NCI-H2196 treated with DMSO at 0.1 percent for 48 hours (cell line): ENCODE data around the gene HLA-A.
"Not testable (repeated sequence)": the region's sequence is repeated elsewhere in the genome, so short reads cannot be mapped to it uniquely, and the experiment has no call there.

Experiments
- DNase-seq: peaks from one replicate; lab custom pipeline; 2025; ENCODE audit not compliant: unreplicated experiment; lab: John Stamatoyannopoulos, UW

HLA-A gene

GRCh38 chr6:29942275-29943052 is at the start of gene HLA-A:
HLA-A (plus strand) TSS chr6:29942532; CDS start chr6:29942554, 22 bp downstream.
- peak; percentile 73 for DNase-seq

- DNase-seq = no peak
These were observed 49.6 kb upstream of the HLA-A start for GRCh38 chr6:29892696-29893095.

- no peak for DNase-seq
These were observed 43.1 kb upstream of the HLA-A start for GRCh38 chr6:29899281-29899680.

- DNase-seq = no peak
These were observed 37.0 kb upstream of the HLA-A start for GRCh38 chr6:29905286-29905685.

GRCh38 chr6:29907637-29908340 is 34.5 kb upstream of the HLA-A start:
- no peak for DNase-seq

GRCh38 chr6:29908341-29908662 is 34.0 kb upstream of the HLA-A start:
- no peak for DNase-seq

GRCh38 chr6:29908710-29909109 is 33.6 kb upstream of the HLA-A start:
- no peak for DNase-seq

GRCh38 chr6:29909985-29910384 is 32.3 kb upstream of the HLA-A start:
- DNase-seq = no peak

- DNase-seq = no peak
These were observed 29.5 kb upstream of the HLA-A start for GRCh38 chr6:29912840-29913239.

GRCh38 chr6:29916741-29917140 is 25.6 kb upstream of the HLA-A start:
- peak; percentile 37 for DNase-seq

GRCh38 chr6:29917857-29918256 is 24.5 kb upstream of the HLA-A start:
- DNase-seq = no peak

- DNase-seq = no peak
These were observed 22.6 kb upstream of the HLA-A start for GRCh38 chr6:29919506-29920445.

GRCh38 chr6:29924287-29924686 is 18.0 kb upstream of the HLA-A start:
- DNase-seq = no peak

- DNase-seq = no peak
These were observed 17.6 kb upstream of the HLA-A start for GRCh38 chr6:29924731-29925130.

GRCh38 chr6:29925321-29925720 is 17.0 kb upstream of the HLA-A start:
- no peak for DNase-seq

GRCh38 chr6:29925727-29926412 is 16.5 kb upstream of the HLA-A start:
- DNase-seq = no peak

- peak; percentile 25 for DNase-seq
These were observed 15.7 kb upstream of the HLA-A start for GRCh38 chr6:29926413-29927274.

- DNase-seq = no peak
These were observed 15.1 kb upstream of the HLA-A start for GRCh38 chr6:29927275-29927569.

- no peak for DNase-seq
These were observed 14.4 kb upstream of the HLA-A start for GRCh38 chr6:29927841-29928388.

- not testable (repeated sequence) for DNase-seq
These were observed 12.3 kb upstream of the HLA-A start for GRCh38 chr6:29930047-29930446.
